GM18526 (cell line): ENCODE results near the gene FGD6.

Experiments
- POLR2A ChIP-seq: IDR thresholded peaks from 3 replicates; pipeline ENCODE4 v1.6.1; 2011; ENCODE audit not compliant: insufficient read length; ENCODE audit errors: extremely low read depth

The FGD6 gene

GRCh38 chr12:95102916-95103671 is 114.2 kb downstream of the FGD6 start:
- no peak for TF ChIP-seq POLR2A

GRCh38 chr12:95100264-95101190 is 116.7 kb downstream of the FGD6 start:
- TF ChIP-seq POLR2A: no peak

GRCh38 chr12:95099270-95099790 is 117.9 kb downstream of the FGD6 start:
- no peak for TF ChIP-seq POLR2A

- no peak for TF ChIP-seq POLR2A
Measured at GRCh38 chr12:95096852-95097251, 120.4 kb downstream of the FGD6 start.

GRCh38 chr12:95096378-95096777 is 120.9 kb downstream of the FGD6 start:
- no peak for TF ChIP-seq POLR2A

- TF ChIP-seq POLR2A: no peak
Measured at GRCh38 chr12:95089462-95089861, 127.8 kb downstream of the FGD6 start.

GRCh38 chr12:95088379-95088778 is 128.9 kb downstream of the FGD6 start:
- no peak for TF ChIP-seq POLR2A

- TF ChIP-seq POLR2A: no peak
Measured at GRCh38 chr12:95085612-95086011, 131.7 kb downstream of the FGD6 start.

GRCh38 chr12:95083938-95084337 is 133.3 kb downstream of the FGD6 start:
- no peak for TF ChIP-seq POLR2A

GRCh38 chr12:95083471-95083870 is 133.8 kb downstream of the FGD6 start:
- no peak for TF ChIP-seq POLR2A

GRCh38 chr12:95077341-95077740 is 139.9 kb downstream of the FGD6 start:
- no peak for TF ChIP-seq POLR2A

GRCh38 chr12:95074766-95075165 is 142.5 kb downstream of the FGD6 start:
- TF ChIP-seq POLR2A: no peak

GRCh38 chr12:95073698-95074520 is 143.4 kb downstream of the FGD6 start:
- TF ChIP-seq POLR2A: no peak

GRCh38 chr12:95072900-95073697 is 144.2 kb downstream of the FGD6 start, which contains the start of gene NR2C1:
Gene NR2C1 (minus strand): TSS chr12:95073618. CDS start chr12:95067384, 6,234 bp downstream.
- TF ChIP-seq POLR2A: peak; percentile 48
